WTC11 (cell line): ENCODE measurements around the gene CNPY4. TPM values are rescaled to one million over a fixed set of nuclear protein-coding genes. Genes with fewer than 3 reads are reported as not detected.

Experiments used
- ATAC-seq: fragments of 200-7000 bp; cut with Tn5 transposase; 2 replicates; pipeline ENCODE4 v1.10.0; 2021; ENCODE audit warnings: mild to moderate bottlenecking, moderate library complexity
- CTCF ChIA-PET: fragments of 300-600 bp; sonication (Branson Sonifier 250); formaldehyde crosslinking; loops from one replicate; lab custom pipeline; 2021; ENCODE audit warnings: antibody characterized with exemption; lab: Charles Lee
- POLR2A ChIA-PET: fragments of 350-600 bp; sonication (Branson Sonifier 250); formaldehyde crosslinking; loops from one replicate; lab custom pipeline; 2021; ENCODE audit warnings: antibody characterized with exemption; lab: Charles Lee
- DNase-seq: peaks from one replicate; pipeline ENCODE4 v3.0.0; 2021; ENCODE audit warnings: low spot score
- H3K27ac Mint-ChIP-seq: 2 replicates; pipeline ENCODE4 v1.8.0; 2021; ENCODE audit warnings: mixed read lengths
- H3K27me3 Mint-ChIP-seq: 2 replicates; pipeline ENCODE4 v1.8.0; 2021; ENCODE audit warnings: low read depth, mild to moderate bottlenecking, moderate library complexity, mixed read lengths
- H3K36me3 Mint-ChIP-seq: 2 replicates; pipeline ENCODE4 v1.8.0; 2021; ENCODE audit warnings: mixed read lengths
- H3K4me1 Mint-ChIP-seq: 2 replicates; pipeline ENCODE4 v1.8.0; 2022; ENCODE audit warnings: mixed read lengths
- H3K4me3 Mint-ChIP-seq: 2 replicates; pipeline ENCODE4 v1.8.0; 2021; ENCODE audit warnings: mild to moderate bottlenecking, moderate library complexity, mixed read lengths
- H3K9me3 Mint-ChIP-seq: 2 replicates; pipeline ENCODE4 v1.8.0; 2021; ENCODE audit warnings: mixed read lengths
- FOXP1 ChIP-seq: sonication (generic); formaldehyde crosslinking; IDR thresholded peaks from 2 replicates; pipeline ENCODE4 v1.8.0; 2022; ENCODE audit warnings: missing genetic modification reagents, mild to moderate bottlenecking, moderate library complexity, borderline replicate concordance
- GABPB1 ChIP-seq: sonication (generic); formaldehyde crosslinking; IDR thresholded peaks from 2 replicates; pipeline ENCODE4 v1.8.1; 2023; ENCODE audit warnings: mild to moderate bottlenecking, missing genetic modification reagents
- NR3C1 ChIP-seq: sonication (generic); formaldehyde crosslinking; conservative IDR thresholded peaks from 2 replicates; pipeline ENCODE4 v1.8.1; 2023; ENCODE audit warnings: low read depth, mild to moderate bottlenecking, missing genetic modification reagents
- SMAD4 ChIP-seq: sonication (generic); formaldehyde crosslinking; IDR thresholded peaks from 2 replicates; pipeline ENCODE4 v1.8.0; 2022; ENCODE audit warnings: mild to moderate bottlenecking, missing genetic modification reagents
- ZNF121 ChIP-seq: sonication (generic); formaldehyde crosslinking; IDR thresholded peaks from 2 replicates; pipeline ENCODE4 v1.8.0; 2023; ENCODE audit warnings: missing genetic modification reagents
- ZNF138 ChIP-seq: sonication (generic); formaldehyde crosslinking; conservative IDR thresholded peaks from 2 replicates; pipeline ENCODE4 v1.8.1; 2022; ENCODE audit warnings: mild to moderate bottlenecking, moderate library complexity, missing genetic modification reagents
- ZNF219 ChIP-seq: sonication (generic); formaldehyde crosslinking; IDR thresholded peaks from 2 replicates; pipeline ENCODE4 v1.8.0; 2023; ENCODE audit warnings: missing genetic modification reagents, mild to moderate bottlenecking, borderline replicate concordance
- ZNF263 ChIP-seq: sonication (generic); formaldehyde crosslinking; IDR thresholded peaks from 2 replicates; pipeline ENCODE4 v1.8.1; 2022; ENCODE audit warnings: low read depth, mild to moderate bottlenecking, moderate library complexity, missing genetic modification reagents
- ZNF396 ChIP-seq: fragments of 250-450 bp; sonication (Bioruptor Pico); IDR thresholded peaks from 2 replicates; pipeline ENCODE4 v1.8.0; 2021; ENCODE audit warnings: mild to moderate bottlenecking, moderate library complexity, borderline replicate concordance
- total RNA-seq: library from RNA; stranded (reverse); gene quantifications from 3 replicates; pipeline ENCODE4 v1.2.3, GENCODE V29; 2021
- TF ChIP-seq, protein P1 (sequence below): sonication (generic); formaldehyde crosslinking; IDR thresholded peaks from 2 replicates; pipeline ENCODE4 v1.8.1; 2023; ENCODE audit warnings: mild to moderate bottlenecking, moderate library complexity, missing genetic modification reagents
- TF ChIP-seq, protein P2 (sequence below): sonication (generic); formaldehyde crosslinking; IDR thresholded peaks from 2 replicates; pipeline ENCODE4 v1.8.0; 2022; ENCODE audit warnings: mild to moderate bottlenecking, missing genetic modification reagents
- TF ChIP-seq, protein P3 (sequence below): sonication (generic); formaldehyde crosslinking; IDR thresholded peaks from 2 replicates; pipeline ENCODE4 v1.8.0; 2022; ENCODE audit warnings: mild to moderate bottlenecking, missing genetic modification reagents
- TF ChIP-seq, protein P4 (sequence below): fragments of 200-600 bp; IDR thresholded peaks from 2 replicates; pipeline ENCODE4 v1.8.0; 2022; ENCODE audit warnings: antibody characterized with exemption
- TF ChIP-seq, protein P5 (sequence below): sonication (generic); formaldehyde crosslinking; IDR thresholded peaks from 2 replicates; pipeline ENCODE4 v1.8.1; 2022; ENCODE audit warnings: missing genetic modification reagents, borderline replicate concordance
- TF ChIP-seq, protein P6 (sequence below): sonication (generic); formaldehyde crosslinking; IDR thresholded peaks from 2 replicates; pipeline ENCODE4 v1.8.0; 2022; ENCODE audit warnings: mild to moderate bottlenecking, missing genetic modification reagents
- TF ChIP-seq, protein P7 (sequence below): sonication (generic); formaldehyde crosslinking; IDR thresholded peaks from 2 replicates; pipeline ENCODE4 v1.8.1; 2023; ENCODE audit warnings: mild to moderate bottlenecking, missing genetic modification reagents
- TF ChIP-seq, protein P8 (sequence below): fragments of 250-450 bp; sonication (Bioruptor Pico); conservative IDR thresholded peaks from 2 replicates; pipeline ENCODE4 v1.9.0; 2021; ENCODE audit warnings: mild to moderate bottlenecking

The CNPY4 gene
- total RNA-seq, 1 experiment from 2014 or later = 15.1 TPM

DNA sequence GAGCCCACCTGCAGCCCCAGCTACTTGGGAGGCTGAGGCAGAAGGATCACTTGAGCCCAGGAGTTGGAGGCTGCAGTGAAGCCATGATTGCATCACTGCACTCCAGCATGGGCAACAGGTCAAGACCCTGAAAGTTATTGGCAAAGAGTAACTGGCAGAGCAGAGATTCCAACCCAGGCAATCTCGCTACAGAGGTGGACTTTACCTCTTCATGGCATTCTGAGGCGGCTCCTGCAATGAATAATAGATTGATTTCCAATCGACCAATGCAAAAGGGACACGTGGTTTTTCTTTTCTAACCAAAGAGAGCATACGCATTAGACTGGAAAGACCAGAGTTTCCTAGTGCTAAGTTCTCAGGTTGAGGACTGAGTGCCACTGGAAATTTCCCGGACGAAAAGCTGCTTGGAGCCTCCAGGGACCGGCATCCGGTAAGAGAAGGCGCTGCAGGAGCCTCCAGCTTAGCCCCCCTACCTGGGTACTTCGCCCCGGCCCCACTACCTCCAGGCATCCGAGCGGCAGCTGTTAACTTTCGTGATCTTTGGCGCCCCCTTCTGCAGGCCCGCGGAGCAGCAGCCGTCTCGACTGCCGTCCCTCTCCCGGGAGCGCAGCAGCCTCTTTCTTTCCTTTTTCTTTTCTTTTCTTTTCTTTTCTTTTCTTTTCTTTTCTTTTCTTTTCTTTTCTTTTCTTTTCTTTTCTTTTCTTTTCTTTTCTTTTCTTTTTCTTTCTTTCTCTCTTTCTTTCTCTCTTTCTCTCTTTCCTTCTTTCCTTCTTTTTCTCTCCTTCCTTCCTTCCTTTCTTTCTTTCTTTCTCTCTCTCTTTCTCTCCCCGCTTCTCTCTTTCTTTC is 11.4 kb downstream of the CNPY4 start:
- ATAC-seq (peak; percentile 56), DNase-seq (peak; percentile 96)
- POLR2A ChIA-PET = interaction anchor here (0.7 to 1.7 kb wide), 5 partner anchors 18 to 49 kb away, joined by 3 to 11 read pairs (median 4); partner anchors contain the start of genes AP4M1, GAL3ST4, GPC2 and LAMTOR4
- H3K4me1 Mint-ChIP-seq = peaks cover 7% of the 10 kb centered on the region
- CTCF ChIA-PET = interaction anchor here (0.6 to 4.9 kb wide), 39 partner anchors 8 to 1605 kb away, joined by 3 to 54 read pairs (median 4); partner anchors contain the start of genes AP4M1, GAL3ST4, GJC3 and GPC2
- TF ChIP-seq, protein P1, sequence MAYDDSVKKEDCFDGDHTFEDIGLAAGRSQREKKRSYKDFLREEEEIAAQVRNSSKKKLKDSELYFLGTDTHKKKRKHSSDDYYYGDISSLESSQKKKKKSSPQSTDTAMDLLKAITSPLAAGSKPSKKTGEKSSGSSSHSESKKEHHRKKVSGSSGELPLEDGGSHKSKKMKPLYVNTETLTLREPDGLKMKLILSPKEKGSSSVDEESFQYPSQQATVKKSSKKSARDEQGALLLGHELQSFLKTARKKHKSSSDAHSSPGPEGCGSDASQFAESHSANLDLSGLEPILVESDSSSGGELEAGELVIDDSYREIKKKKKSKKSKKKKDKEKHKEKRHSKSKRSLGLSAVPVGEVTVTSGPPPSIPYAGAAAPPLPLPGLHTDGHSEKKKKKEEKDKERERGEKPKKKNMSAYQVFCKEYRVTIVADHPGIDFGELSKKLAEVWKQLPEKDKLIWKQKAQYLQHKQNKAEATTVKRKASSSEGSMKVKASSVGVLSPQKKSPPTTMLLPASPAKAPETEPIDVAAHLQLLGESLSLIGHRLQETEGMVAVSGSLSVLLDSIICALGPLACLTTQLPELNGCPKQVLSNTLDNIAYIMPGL (CRISPR knock-in tag) = 0 out of 2 replicates have a peak, but pooled peaks have one; percentile 52
- TF ChIP-seq, protein P2, sequence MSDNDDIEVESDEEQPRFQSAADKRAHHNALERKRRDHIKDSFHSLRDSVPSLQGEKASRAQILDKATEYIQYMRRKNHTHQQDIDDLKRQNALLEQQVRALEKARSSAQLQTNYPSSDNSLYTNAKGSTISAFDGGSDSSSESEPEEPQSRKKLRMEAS (CRISPR knock-in tag) = 0 out of 2 replicates have a peak, but pooled peaks have one; percentile 42
- TF ChIP-seq ZNF263 (CRISPR knock-in tag) (no peak), ZNF121 (peak; percentile 95), GABPB1 (CRISPR knock-in tag) (peak; percentile 73), ZNF396 (CRISPR knock-in tag) (no peak), ZNF138 (CRISPR knock-in tag) (no peak)
- TF ChIP-seq, protein P3, sequence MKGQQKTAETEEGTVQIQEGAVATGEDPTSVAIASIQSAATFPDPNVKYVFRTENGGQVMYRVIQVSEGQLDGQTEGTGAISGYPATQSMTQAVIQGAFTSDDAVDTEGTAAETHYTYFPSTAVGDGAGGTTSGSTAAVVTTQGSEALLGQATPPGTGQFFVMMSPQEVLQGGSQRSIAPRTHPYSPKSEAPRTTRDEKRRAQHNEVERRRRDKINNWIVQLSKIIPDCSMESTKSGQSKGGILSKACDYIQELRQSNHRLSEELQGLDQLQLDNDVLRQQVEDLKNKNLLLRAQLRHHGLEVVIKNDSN (CRISPR knock-in tag) = 0 out of 2 replicates have a peak, but pooled peaks have one; percentile 18
- TF ChIP-seq, protein P4, sequence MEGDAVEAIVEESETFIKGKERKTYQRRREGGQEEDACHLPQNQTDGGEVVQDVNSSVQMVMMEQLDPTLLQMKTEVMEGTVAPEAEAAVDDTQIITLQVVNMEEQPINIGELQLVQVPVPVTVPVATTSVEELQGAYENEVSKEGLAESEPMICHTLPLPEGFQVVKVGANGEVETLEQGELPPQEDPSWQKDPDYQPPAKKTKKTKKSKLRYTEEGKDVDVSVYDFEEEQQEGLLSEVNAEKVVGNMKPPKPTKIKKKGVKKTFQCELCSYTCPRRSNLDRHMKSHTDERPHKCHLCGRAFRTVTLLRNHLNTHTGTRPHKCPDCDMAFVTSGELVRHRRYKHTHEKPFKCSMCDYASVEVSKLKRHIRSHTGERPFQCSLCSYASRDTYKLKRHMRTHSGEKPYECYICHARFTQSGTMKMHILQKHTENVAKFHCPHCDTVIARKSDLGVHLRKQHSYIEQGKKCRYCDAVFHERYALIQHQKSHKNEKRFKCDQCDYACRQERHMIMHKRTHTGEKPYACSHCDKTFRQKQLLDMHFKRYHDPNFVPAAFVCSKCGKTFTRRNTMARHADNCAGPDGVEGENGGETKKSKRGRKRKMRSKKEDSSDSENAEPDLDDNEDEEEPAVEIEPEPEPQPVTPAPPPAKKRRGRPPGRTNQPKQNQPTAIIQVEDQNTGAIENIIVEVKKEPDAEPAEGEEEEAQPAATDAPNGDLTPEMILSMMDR = peak; percentile 96
- TF ChIP-seq, protein P5, sequence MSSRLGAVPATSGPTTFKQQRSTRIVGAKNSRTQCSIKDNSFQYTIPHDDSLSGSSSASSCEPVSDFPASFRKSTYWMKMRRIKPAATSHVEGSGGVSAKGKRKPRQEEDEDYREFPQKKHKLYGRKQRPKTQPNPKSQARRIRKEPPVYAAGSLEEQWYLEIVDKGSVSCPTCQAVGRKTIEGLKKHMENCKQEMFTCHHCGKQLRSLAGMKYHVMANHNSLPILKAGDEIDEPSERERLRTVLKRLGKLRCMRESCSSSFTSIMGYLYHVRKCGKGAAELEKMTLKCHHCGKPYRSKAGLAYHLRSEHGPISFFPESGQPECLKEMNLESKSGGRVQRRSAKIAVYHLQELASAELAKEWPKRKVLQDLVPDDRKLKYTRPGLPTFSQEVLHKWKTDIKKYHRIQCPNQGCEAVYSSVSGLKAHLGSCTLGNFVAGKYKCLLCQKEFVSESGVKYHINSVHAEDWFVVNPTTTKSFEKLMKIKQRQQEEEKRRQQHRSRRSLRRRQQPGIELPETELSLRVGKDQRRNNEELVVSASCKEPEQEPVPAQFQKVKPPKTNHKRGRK = peak; percentile 99
- H3K9me3 Mint-ChIP-seq = no peaks in the 10 kb centered on the region
- H3K36me3 Mint-ChIP-seq = no peaks in the 10 kb centered on the region
- H3K4me3 Mint-ChIP-seq = peak overlapping the region; percentile 35; the same call in 1 of the 2 replicates
- no peak overlapping the region for H3K27ac Mint-ChIP-seq
- H3K27me3 Mint-ChIP-seq = peaks cover 15% of the 10 kb centered on the region

DNA sequence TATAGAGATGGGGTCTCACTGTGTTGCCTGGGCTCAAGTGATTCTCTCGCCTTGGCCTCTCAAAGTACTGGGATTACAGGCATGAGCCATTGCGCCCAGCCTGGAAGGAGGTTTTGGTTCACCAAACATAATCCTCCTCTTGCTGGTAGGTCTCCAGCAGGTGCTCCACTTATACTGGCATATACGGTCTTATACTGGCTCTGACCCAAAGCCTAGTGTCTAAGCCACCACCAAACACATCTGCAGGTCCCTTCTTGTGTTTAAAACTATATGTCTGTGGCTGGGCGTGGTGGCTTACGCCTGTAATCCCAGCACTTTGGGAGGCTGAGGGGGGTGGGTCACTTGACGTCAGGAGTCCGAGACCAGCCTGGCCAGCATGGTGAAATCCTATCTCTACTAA is 12.7 kb downstream of the CNPY4 start:
- POLR2A ChIA-PET = interaction anchor here (1.0 kb wide), 2 partner anchors 23 to 30 kb away, joined by 3 to 6 read pairs; partner anchors contain the start of gene AP4M1
- H3K4me3 Mint-ChIP-seq = no peak overlapping the region
- no peaks in the 10 kb centered on the region for H3K36me3 Mint-ChIP-seq
- ATAC-seq = no peak
- no peak overlapping the region for H3K27ac Mint-ChIP-seq
- CTCF ChIA-PET = interaction anchor here (0.8 to 4.9 kb wide), 18 partner anchors 9 to 152 kb away, joined by 3 to 54 read pairs (median 4); partner anchors contain the start of genes AP4M1, GAL3ST4, GPC2 and LAMTOR4
- TF ChIP-seq ZNF219 (no peak), NR3C1 (no peak), FOXP1 (CRISPR knock-in tag) (no peak), SMAD4 (no peak)
- TF ChIP-seq, protein P6, sequence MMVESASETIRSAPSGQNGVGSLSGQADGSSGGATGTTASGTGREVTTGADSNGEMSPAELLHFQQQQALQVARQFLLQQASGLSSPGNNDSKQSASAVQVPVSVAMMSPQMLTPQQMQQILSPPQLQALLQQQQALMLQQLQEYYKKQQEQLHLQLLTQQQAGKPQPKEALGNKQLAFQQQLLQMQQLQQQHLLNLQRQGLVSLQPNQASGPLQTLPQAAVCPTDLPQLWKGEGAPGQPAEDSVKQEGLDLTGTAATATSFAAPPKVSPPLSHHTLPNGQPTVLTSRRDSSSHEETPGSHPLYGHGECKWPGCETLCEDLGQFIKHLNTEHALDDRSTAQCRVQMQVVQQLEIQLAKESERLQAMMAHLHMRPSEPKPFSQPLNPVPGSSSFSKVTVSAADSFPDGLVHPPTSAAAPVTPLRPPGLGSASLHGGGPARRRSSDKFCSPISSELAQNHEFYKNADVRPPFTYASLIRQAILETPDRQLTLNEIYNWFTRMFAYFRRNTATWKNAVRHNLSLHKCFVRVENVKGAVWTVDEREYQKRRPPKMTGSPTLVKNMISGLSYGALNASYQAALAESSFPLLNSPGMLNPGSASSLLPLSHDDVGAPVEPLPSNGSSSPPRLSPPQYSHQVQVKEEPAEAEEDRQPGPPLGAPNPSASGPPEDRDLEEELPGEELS (CRISPR knock-in tag) = no peak
- TF ChIP-seq, protein P1 (CRISPR knock-in tag) = no peak
- TF ChIP-seq, protein P7, sequence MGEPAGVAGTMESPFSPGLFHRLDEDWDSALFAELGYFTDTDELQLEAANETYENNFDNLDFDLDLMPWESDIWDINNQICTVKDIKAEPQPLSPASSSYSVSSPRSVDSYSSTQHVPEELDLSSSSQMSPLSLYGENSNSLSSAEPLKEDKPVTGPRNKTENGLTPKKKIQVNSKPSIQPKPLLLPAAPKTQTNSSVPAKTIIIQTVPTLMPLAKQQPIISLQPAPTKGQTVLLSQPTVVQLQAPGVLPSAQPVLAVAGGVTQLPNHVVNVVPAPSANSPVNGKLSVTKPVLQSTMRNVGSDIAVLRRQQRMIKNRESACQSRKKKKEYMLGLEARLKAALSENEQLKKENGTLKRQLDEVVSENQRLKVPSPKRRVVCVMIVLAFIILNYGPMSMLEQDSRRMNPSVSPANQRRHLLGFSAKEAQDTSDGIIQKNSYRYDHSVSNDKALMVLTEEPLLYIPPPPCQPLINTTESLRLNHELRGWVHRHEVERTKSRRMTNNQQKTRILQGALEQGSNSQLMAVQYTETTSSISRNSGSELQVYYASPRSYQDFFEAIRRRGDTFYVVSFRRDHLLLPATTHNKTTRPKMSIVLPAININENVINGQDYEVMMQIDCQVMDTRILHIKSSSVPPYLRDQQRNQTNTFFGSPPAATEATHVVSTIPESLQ (CRISPR knock-in tag) = no peak
- TF ChIP-seq, protein P8, sequence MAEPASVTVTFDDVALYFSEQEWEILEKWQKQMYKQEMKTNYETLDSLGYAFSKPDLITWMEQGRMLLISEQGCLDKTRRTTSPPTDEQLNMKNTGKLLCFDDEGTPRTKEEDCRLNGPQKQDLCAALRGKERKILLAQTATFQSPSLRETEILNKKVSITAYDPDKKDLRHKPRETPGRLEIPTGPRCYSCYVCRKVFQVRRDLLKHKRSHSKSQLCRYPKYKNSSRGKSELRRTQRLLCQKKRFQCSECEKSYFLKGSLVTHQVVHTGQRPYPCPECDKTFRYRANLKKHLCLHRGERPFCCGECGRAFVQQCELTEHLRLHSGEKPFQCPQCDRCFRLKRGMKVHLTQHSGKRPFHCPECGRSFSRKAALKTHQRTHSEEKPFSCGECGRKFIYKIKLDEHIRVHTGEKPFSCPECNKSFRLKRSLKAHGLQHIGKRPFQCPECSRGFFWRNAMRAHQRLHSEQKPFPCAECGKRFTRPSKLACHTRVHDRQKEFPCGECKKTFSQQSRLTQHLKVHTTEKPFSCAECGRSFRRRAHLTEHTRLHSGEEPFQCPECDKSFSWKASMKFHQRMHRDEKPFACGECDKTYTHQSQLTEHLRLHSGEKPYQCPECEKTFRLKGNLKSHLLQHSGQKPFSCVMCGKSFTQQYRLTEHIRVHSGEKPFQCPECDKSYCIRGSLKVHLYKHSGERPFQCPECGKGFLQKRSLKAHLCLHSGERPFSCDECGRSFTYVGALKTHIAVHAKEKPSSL (CRISPR knock-in tag) = no peak
- peaks cover 15% of the 10 kb centered on the region for H3K27me3 Mint-ChIP-seq
- peaks cover 7% of the 10 kb centered on the region for H3K4me1 Mint-ChIP-seq
- H3K9me3 Mint-ChIP-seq = no peaks in the 10 kb centered on the region
- DNase-seq = no peak
